ENCODE measurements around the gene DPH2. TPM values are rescaled to one million over a fixed set of nuclear protein-coding genes. Genes with fewer than 3 reads are reported as not detected.

Gene DPH2
- polyA plus RNA-seq, 1 of the 3 experiments (the other 2 are of a cell fraction) = 76.9 TPM

DNA sequence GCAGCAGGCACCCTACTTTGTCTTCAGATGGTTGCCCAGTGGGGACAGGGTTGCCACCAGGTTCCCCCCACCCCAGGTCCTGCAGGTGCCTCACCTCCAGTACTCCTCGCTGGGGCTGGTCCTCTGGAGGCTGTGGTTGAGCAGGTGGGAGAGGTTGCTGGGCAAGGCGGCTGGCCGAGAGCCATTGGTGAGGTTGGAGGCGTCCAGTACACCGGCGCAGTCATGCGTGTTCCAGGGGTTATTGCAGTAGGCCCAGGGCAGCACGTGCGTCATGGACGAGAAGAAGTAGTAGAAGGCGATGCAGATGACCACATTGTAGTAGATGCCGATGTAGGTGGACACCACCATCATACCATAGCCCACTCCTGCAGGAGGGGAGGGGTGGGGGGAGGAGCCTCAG is 38.4 kb downstream of the DPH2 start:
- CTCF ChIA-PET = interaction anchor here (0.7 kb wide), 1 partner anchor 39 kb away, joined by 3 read pairs; no protein-coding TSS in a partner anchor
- Histone ChIP-seq H3K9me2 (no peaks in the 10 kb centered on the region), H2AFZ (ENCODE audit: low read depth) (no peak overlapping the region), H4K20me1 (ENCODE audit: insufficient read depth) (no peaks in the 10 kb centered on the region), H3K27ac (ENCODE audit: low read depth in 2 of 2, low read length in 1 of 2) (no peak overlapping the region), H3K9ac (no peak overlapping the region), H3K4me1 (ENCODE audit: control insufficient read depth in 1 of 2, insufficient read depth in 2 of 2, low read depth in 1 of 2, low read length in 1 of 2) (peaks cover 5 to 6% of the 10 kb centered on the region in 2 experiments; a peak in 2 of 4 replicates), H3F3A (replicated peaks; ENCODE audit: insufficient read depth) (no peaks in the 10 kb centered on the region), H3K4me3 (ENCODE audit: low read depth in 2 of 2, low read length in 1 of 2) (no peak overlapping the region), H3K27me3 (ENCODE audit: insufficient read depth) (no peaks in the 10 kb centered on the region), H3K79me2 (ENCODE audit: insufficient read depth) (no peaks in the 10 kb centered on the region), H3K36me3 (replicated peaks in 1 of 2; ENCODE audit: control insufficient read depth in 1 of 2, insufficient read depth in 2 of 2, low read length in 1 of 2) (no peaks in the 10 kb centered on the region), H3K4me2 (no peak overlapping the region), H3K9me3 (no peaks in the 10 kb centered on the region)
- whole genome bisulfite sequencing (ENCODE audit: low lambda C conversion rate) = 92% methylated on average over 12 of the region's 12 CpGs
- no peak for DNase-seq
- TF ChIP-seq MXI1 (IDR thresholded peaks at IDR 0.05; ENCODE audit: low read depth, low read length) (no peak), CHD2 (IDR thresholded peaks at IDR 0.05; ENCODE audit: low read length, partially characterized antibody) (no peak), USF2 (IDR thresholded peaks at IDR 0.05; ENCODE audit: borderline replicate concordance, low read depth, low read length) (no peak), TEAD4 (IDR thresholded peaks at IDR 0.05; ENCODE audit: borderline replicate concordance, insufficient read depth) (no peak), JUND (IDR thresholded peaks at IDR 0.05) (no peak), NRF1 (IDR thresholded peaks at IDR 0.05; ENCODE audit: low read depth, low read length) (no peak), REST (IDR thresholded peaks at IDR 0.05; ENCODE audit: low read depth, low read length) (no peak), RXRA (IDR thresholded peaks at IDR 0.05; ENCODE audit: borderline replicate concordance, low read depth) (no peak), EP300 (IDR thresholded peaks at IDR 0.05; ENCODE audit: borderline replicate concordance in 1 of 2, low read depth in 1 of 2, low read length in 1 of 2) (no peak), RCOR1 (IDR thresholded peaks at IDR 0.05; ENCODE audit: low read length) (no peak), FOSL2 (IDR thresholded peaks at IDR 0.05; ENCODE audit: borderline replicate concordance, low read depth) (no peak), MEF2A (IDR thresholded peaks at IDR 0.05; ENCODE audit: borderline replicate concordance, low read depth) (no peak), FOXJ3 (CRISPR knock-in tag; IDR thresholded peaks at IDR 0.05) (no peak), SIN3A (IDR thresholded peaks at IDR 0.05; ENCODE audit: borderline replicate concordance, low read depth, low read length) (no peak)
- TF ChIP-seq, protein P1, sequence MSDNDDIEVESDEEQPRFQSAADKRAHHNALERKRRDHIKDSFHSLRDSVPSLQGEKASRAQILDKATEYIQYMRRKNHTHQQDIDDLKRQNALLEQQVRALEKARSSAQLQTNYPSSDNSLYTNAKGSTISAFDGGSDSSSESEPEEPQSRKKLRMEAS (IDR thresholded peaks at IDR 0.05; ENCODE audit: low read depth) = no peak
- POLR2A ChIA-PET = no interaction called here

Data from SK-N-SH (cell line).